HG02588 (cell line): ENCODE measurements around the gene TAS2R38.

ENCODE experiments used
- ATAC-seq: cut with Tn5 transposase; IDR thresholded peaks from one replicate; pipeline ENCODE4 v1.9.1; 2021; ENCODE audit warnings: mild to moderate bottlenecking, moderate library complexity; ENCODE audit not compliant: unreplicated experiment

The TAS2R38 gene

GRCh38 chr7:141976524-141977245 is 3.1 kb upstream of the TAS2R38 start:
- ATAC-seq, result no peak

- ATAC-seq, result peak; percentile 77
Observed at GRCh38 chr7:141975806-141976523, 2.4 kb upstream of the TAS2R38 start.

GRCh38 chr7:141974831-141975230 is 1.3 kb upstream of the TAS2R38 start:
- no peak for ATAC-seq

GRCh38 chr7:141960687-141961422 is 12.7 kb downstream of the TAS2R38 start:
- ATAC-seq, result no peak

- ATAC-seq, result no peak
Observed at GRCh38 chr7:141956084-141956483, 17.5 kb downstream of the TAS2R38 start.

- no peak for ATAC-seq
Observed at GRCh38 chr7:141954334-141954733, 19.2 kb downstream of the TAS2R38 start.

GRCh38 chr7:141952461-141952860 is 21.1 kb downstream of the TAS2R38 start:
- ATAC-seq, result no peak

GRCh38 chr7:141950806-141951205 is 22.8 kb downstream of the TAS2R38 start:
- ATAC-seq, result no peak

- ATAC-seq, result no peak
Observed at GRCh38 chr7:141949911-141950310, 23.7 kb downstream of the TAS2R38 start.

- ATAC-seq, result no peak
Observed at GRCh38 chr7:141949451-141949850, 24.1 kb downstream of the TAS2R38 start.

GRCh38 chr7:141949021-141949420 is 24.6 kb downstream of the TAS2R38 start:
- ATAC-seq, result no peak

- no peak for ATAC-seq
Observed at GRCh38 chr7:141946796-141947195, 26.8 kb downstream of the TAS2R38 start, which contains the start of gene CLEC5A. TSS of gene CLEC5A (minus strand) at chr7:141946974. CDS start at chr7:141946292, 682 bp downstream.

- no peak for ATAC-seq
Observed at GRCh38 chr7:141945356-141945755, 28.2 kb downstream of the TAS2R38 start.

- ATAC-seq, result no peak
Observed at GRCh38 chr7:141944811-141945210, 28.8 kb downstream of the TAS2R38 start.

GRCh38 chr7:141943846-141944245 is 29.7 kb downstream of the TAS2R38 start:
- ATAC-seq, result no peak

- no peak for ATAC-seq
Observed at GRCh38 chr7:141941075-141941474, 32.5 kb downstream of the TAS2R38 start.

GRCh38 chr7:141930211-141930610 is 43.4 kb downstream of the TAS2R38 start:
- ATAC-seq, result no peak

GRCh38 chr7:141928845-141929195 is 44.8 kb downstream of the TAS2R38 start:
- ATAC-seq, result no peak

GRCh38 chr7:141928146-141928844 is 45.3 kb downstream of the TAS2R38 start:
- no peak for ATAC-seq
